B cell (primary cell): Measurements from ENCODE around the gene BMPER. TPM values are rescaled to one million over a fixed set of nuclear protein-coding genes. Genes with fewer than 3 reads are reported as not detected.

ENCODE experiments used
- ATAC-seq: fragments of 200-7000 bp; cut with Tn5 transposase; one replicate; pipeline ENCODE4 v1.10.0; 2021; ENCODE audit warnings: low read depth, mild to moderate bottlenecking, moderate number of reproducible peaks, moderate library complexity
- CTCF ChIA-PET: fragments of 350-600 bp; sonication (Branson Sonifier 250); formaldehyde crosslinking; loops from one replicate; lab custom pipeline; 2021; ENCODE audit warnings: antibody characterized with exemption, inconsistent platforms; lab: Charles Lee
- POLR2A ChIA-PET: fragments of 350-600 bp; sonication (Branson Sonifier 250); formaldehyde crosslinking; loops from one replicate; lab custom pipeline; 2021; ENCODE audit warnings: antibody characterized with exemption; lab: Charles Lee
- DNase-seq: peaks from one replicate; pipeline ENCODE4 v3.0.0; 2013
- H2AFZ ChIP-seq: 2 replicates; pipeline ENCODE4 v1.6.1; 2012; ENCODE audit warnings: mild to moderate bottlenecking, low read depth, low read length; ENCODE audit not compliant: insufficient read depth, poor library complexity, severe bottlenecking
- H3K27ac ChIP-seq, 2 donors: 1 replicate in 1 of 2; 2 replicates in 1 of 2; pipeline ENCODE4 v1.5.1; 2012 to 2013; ENCODE audit warnings: low read length in 2 of 2, mild to moderate bottlenecking in 2 of 2, moderate library complexity in 1 of 2
- H3K27me3 ChIP-seq, 4 experiments: fragments of 200-600 bp in 1 of 4; sonication (generic) in 1 of 4; replicated peaks in 1 of 4; 1 replicate in 2 of 4; 2 replicates in 2 of 4; pipeline versions ENCODE4 v1.6.1 to v1.7.0; 2013 to 2016; ENCODE audit warnings: low read length in 3 of 4, mild to moderate bottlenecking in 2 of 4, mixed read lengths in 1 of 4, moderate library complexity in 1 of 4; ENCODE audit not compliant: insufficient read depth in 4 of 4, control insufficient read depth in 3 of 4; ENCODE audit errors: control extremely low read depth in 1 of 4
- H3K36me3 ChIP-seq, 2 experiments: replicated peaks in 1 of 2; 1 replicate in 1 of 2; 2 replicates in 1 of 2; pipeline versions ENCODE4 v1.6.1 to v1.7.1; 2013; ENCODE audit warnings: low read length in 1 of 2; ENCODE audit not compliant: insufficient read depth in 2 of 2, control insufficient read depth in 1 of 2; ENCODE audit errors: control extremely low read depth in 1 of 2, extremely low read depth in 1 of 2
- H3K4me1 ChIP-seq, 2 donors: fragments of 200-600 bp in 1 of 2; sonication (generic) in 1 of 2; 1 replicate in 1 of 2; 2 replicates in 1 of 2; pipeline versions ENCODE4 v1.5.1 to v1.6.1; 2013 to 2017; ENCODE audit warnings: low read length in 2 of 2; ENCODE audit not compliant: control insufficient read depth in 2 of 2, insufficient read depth in 2 of 2
- H3K4me2 ChIP-seq: replicated peaks from 2 replicates; pipeline ENCODE3; 2012; ENCODE audit warnings: mild to moderate bottlenecking, low read depth, low read length; ENCODE audit not compliant: poor library complexity, severe bottlenecking
- H3K4me3 ChIP-seq, 5 experiments: fragments of 200-600 bp in 1 of 5; sonication (generic) in 1 of 5; 1 replicate in 3 of 5; 2 replicates in 2 of 5; pipeline versions ENCODE4 v1.5.1 to v1.7.0; 2011 to 2016; ENCODE audit warnings: low read length in 4 of 5, mild to moderate bottlenecking in 4 of 5, low read depth in 2 of 5, control low read depth in 1 of 5, moderate library complexity in 1 of 5; ENCODE audit not compliant: insufficient read depth in 1 of 5; ENCODE audit errors: control extremely low read depth in 1 of 5, extremely low read depth in 1 of 5
- H3K79me2 ChIP-seq: fragments of 200-600 bp; sonication (generic); one replicate; pipeline ENCODE4 v1.6.0; 2016; ENCODE audit warnings: low read length; ENCODE audit not compliant: control insufficient read depth, insufficient read depth
- H3K9ac ChIP-seq: fragments of 200-600 bp; sonication (generic); 2 replicates; pipeline ENCODE4 v1.6.1; 2017; ENCODE audit warnings: mild to moderate bottlenecking, low read length, moderate library complexity
- H3K9me3 ChIP-seq, 3 donors: one replicate each; pipeline versions ENCODE4 v1.6.1 to v1.7.1; 2013; ENCODE audit warnings: low read length in 2 of 3; ENCODE audit not compliant: control insufficient read depth in 2 of 3, insufficient read depth in 1 of 3; ENCODE audit errors: control extremely low read depth in 1 of 3
- H4K20me1 ChIP-seq: 2 replicates; pipeline ENCODE4 v1.6.0; 2012; ENCODE audit warnings: mild to moderate bottlenecking, low read length; ENCODE audit not compliant: insufficient read depth, control insufficient read depth, poor library complexity, severe bottlenecking
- H3K27ac Mint-ChIP-seq: one replicate; pipeline ENCODE4 v1.8.0; 2021; ENCODE audit warnings: mixed read lengths
- H3K27me3 Mint-ChIP-seq: one replicate; pipeline ENCODE4 v1.8.0; 2021; ENCODE audit warnings: mixed read lengths
- H3K4me1 Mint-ChIP-seq: one replicate; pipeline ENCODE4 v1.8.0; 2021; ENCODE audit warnings: mixed read lengths
- H3K4me3 Mint-ChIP-seq: one replicate; pipeline ENCODE4 v1.8.0; 2021; ENCODE audit warnings: mixed read lengths
- H3K9me3 Mint-ChIP-seq: one replicate; pipeline ENCODE4 v1.8.0; 2022; ENCODE audit warnings: mixed read lengths; ENCODE audit not compliant: insufficient read depth
- EZH2 ChIP-seq: IDR thresholded peaks from 2 replicates; pipeline ENCODE4 v1.6.1; 2012; ENCODE audit warnings: borderline replicate concordance, low read depth, mild to moderate bottlenecking, moderate library complexity, low read length; ENCODE audit not compliant: insufficient read depth, poor library complexity, severe bottlenecking
- WGBS: methylation state at CpG from one replicate; pipeline ENCODE4 v1.1.5; 2013; ENCODE audit warnings: missing lambda C conversion rate; ENCODE audit not compliant: insufficient coverage; 5-methylcytosine and 5-hydroxymethylcytosine counted together
- intact Hi-C: fragments of 100-400 bp; cut with micrococcal nuclease; formaldehyde crosslinking; loops from one replicate; pipeline ENCODE4 v1.10.0; 2022
- polyA plus RNA-seq: library from polyadenylated mRNA; depleted of rRNA; stranded (reverse); fragments of >200 nt; gene quantifications from 2 replicates; pipeline ENCODE4 v1.2.3, GENCODE V29; 2012
- total RNA-seq, 2 donors: library from RNA; stranded (reverse); fragments of 120-200 nt in 1 of 2; gene quantifications; 1 replicate in 1 of 2; 2 replicates in 1 of 2; pipeline versions ENCODE4 v1.2.3 to v1.2.4, GENCODE V29; 2013 to 2022
- TF ChIP-seq, protein P1 (sequence below): fragments of 200-600 bp; IDR thresholded peaks from one replicate; pipeline ENCODE4 v1.8.0; 2022; ENCODE audit warnings: antibody characterized with exemption, mild to moderate bottlenecking

The BMPER gene
- total and polyA plus RNA-seq, 2 donors (not counting 1 experiment from before 2014, with no cell fraction given): not detected

DNA sequence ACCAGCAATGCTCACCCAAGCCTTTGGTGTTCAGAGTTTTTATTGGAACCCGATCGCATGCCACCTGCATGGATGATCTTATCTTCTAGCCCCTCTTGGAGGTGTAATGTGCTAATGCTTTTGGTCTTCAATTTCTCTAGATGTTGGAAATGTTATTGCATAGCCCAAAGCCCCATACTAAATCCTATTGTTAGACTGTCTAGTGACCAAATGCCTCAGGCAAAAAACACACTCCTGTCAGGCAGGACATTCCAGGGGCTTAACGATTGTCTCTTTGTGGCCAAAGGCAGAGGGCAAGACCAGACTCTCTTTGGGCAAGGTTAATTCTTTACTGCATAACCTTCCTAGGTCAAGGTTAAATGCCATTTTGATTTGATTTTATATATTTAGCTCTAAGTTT is 187.9 kb downstream of the BMPER start:
- ATAC-seq: no peak
- Histone ChIP-seq H3K36me3 (no peaks in the 10 kb centered on the region), H3K9ac (no peak overlapping the region), H3K79me2 (no peaks in the 10 kb centered on the region), H3K4me1 (no peaks in the 10 kb centered on the region), H3K27me3 (no peaks in the 10 kb centered on the region), H3K4me3 (no peak overlapping the region), H4K20me1 (no peaks in the 10 kb centered on the region), H3K27ac (no peak overlapping the region), H2AFZ (no peak overlapping the region), H3K4me2 (no peak overlapping the region), H3K9me3 (peaks cover 0 to 5% (median 0%) of the 10 kb centered on the region in 3 donors)
- H3K27me3 Mint-ChIP-seq: no peaks in the 10 kb centered on the region
- H3K9me3 Mint-ChIP-seq: no peaks in the 10 kb centered on the region
- ChIA-PET POLR2A (no interaction called here), CTCF (no interaction called here)
- intact Hi-C loops: no loop called here
- H3K4me1 Mint-ChIP-seq: no peaks in the 10 kb centered on the region
- no peak for TF ChIP-seq EZH2
- TF ChIP-seq, protein P1, sequence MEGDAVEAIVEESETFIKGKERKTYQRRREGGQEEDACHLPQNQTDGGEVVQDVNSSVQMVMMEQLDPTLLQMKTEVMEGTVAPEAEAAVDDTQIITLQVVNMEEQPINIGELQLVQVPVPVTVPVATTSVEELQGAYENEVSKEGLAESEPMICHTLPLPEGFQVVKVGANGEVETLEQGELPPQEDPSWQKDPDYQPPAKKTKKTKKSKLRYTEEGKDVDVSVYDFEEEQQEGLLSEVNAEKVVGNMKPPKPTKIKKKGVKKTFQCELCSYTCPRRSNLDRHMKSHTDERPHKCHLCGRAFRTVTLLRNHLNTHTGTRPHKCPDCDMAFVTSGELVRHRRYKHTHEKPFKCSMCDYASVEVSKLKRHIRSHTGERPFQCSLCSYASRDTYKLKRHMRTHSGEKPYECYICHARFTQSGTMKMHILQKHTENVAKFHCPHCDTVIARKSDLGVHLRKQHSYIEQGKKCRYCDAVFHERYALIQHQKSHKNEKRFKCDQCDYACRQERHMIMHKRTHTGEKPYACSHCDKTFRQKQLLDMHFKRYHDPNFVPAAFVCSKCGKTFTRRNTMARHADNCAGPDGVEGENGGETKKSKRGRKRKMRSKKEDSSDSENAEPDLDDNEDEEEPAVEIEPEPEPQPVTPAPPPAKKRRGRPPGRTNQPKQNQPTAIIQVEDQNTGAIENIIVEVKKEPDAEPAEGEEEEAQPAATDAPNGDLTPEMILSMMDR: no peak
- no peak overlapping the region for H3K27ac Mint-ChIP-seq
- no peak overlapping the region for H3K4me3 Mint-ChIP-seq
- no CpG with 5 or more reads among the region's 3 CpGs for WGBS
- no peak for DNase-seq

DNA sequence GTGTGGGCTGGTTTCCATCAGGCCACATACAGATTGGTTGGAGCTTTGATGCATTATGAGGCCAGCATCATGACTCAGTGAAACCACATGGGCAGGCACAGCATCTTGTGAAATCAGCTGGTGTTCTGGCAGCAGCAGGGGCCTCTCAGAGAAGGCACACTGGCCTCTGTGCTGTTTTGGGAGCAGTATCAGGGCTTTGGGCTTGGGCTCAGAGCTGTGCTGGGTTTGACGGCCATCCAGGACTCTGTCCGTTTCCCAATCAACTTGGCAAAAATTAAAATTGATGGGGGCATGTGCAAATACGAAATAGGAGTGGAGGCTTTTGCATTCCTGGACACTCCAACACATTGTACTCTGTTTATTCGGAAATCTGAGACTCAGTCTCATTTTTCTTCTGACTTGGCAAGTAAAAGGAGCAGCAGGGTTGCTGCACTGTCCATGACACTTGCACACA is 190.9 kb downstream of the BMPER start:
- H3K4me3 ChIP-seq: no peak overlapping the region
- no peaks in the 10 kb centered on the region for H3K79me2 ChIP-seq
- ATAC-seq (no peak), DNase-seq (no peak)
- TF ChIP-seq EZH2: no peak
- TF ChIP-seq, protein P1: no peak
- H3K36me3 ChIP-seq: no peaks in the 10 kb centered on the region
- ChIA-PET CTCF (no interaction called here), POLR2A (no interaction called here)
- no peaks in the 10 kb centered on the region for H3K27me3 Mint-ChIP-seq
- no peak overlapping the region for H3K27ac ChIP-seq
- H2AFZ ChIP-seq: no peak overlapping the region
- no peaks in the 10 kb centered on the region for H4K20me1 ChIP-seq
- no peak overlapping the region for H3K4me2 ChIP-seq
- intact Hi-C loops: no loop called here
- WGBS: 91% methylated on average over 4 of the region's 4 CpGs
- no peak overlapping the region for H3K27ac Mint-ChIP-seq
- no peaks in the 10 kb centered on the region for H3K9me3 Mint-ChIP-seq
- no peak overlapping the region for H3K9ac ChIP-seq
- no peaks in the 10 kb centered on the region for H3K4me1 ChIP-seq
- peaks cover 0 to 5% (median 0%) of the 10 kb centered on the region in 3 donors for H3K9me3 ChIP-seq
- no peaks in the 10 kb centered on the region for H3K4me1 Mint-ChIP-seq
- H3K4me3 Mint-ChIP-seq: no peak overlapping the region
- H3K27me3 ChIP-seq: no peaks in the 10 kb centered on the region
